ENCODE data around the gene NRGN.
"Not testable (repeated sequence)": the region's sequence is repeated elsewhere in the genome, so short reads cannot be mapped to it uniquely, and the experiment has no call there.

NRGN gene

DNA sequence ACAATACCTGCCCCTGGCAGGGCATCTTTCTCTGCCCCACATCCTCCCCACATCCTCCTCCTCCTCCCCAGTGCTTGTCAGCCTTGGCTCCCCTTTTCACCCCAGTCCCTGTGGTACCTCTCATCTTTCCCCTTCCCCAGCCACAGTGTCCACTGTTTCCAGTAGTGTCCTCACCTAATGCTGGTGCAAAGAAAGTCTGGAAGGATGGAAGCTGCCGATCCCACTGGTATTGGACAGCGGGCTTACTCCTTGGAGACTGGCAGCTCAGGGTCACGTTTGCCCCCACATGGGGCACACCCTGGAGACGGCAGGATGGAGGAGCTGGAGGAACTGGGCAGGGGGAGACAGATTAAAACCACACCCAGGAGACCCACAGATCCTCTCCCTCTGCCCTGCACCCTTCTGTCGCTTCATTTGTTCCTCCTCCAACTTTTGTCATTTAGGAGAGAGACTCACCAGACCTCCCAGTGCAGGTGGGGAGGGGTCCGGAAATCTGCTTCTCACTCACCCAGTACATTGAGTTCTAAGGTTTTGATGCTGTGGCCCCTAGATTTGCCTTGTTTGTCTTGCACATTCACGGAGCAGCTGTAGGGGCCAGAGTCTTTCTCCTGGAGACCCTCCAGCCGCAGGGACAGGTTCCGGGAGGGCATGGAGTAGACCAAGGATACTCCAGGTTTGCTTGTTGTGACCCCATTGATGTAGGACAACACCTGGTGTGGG, 16.5 kb downstream of the NRGN start:
- no peak for DNase-seq

DNA sequence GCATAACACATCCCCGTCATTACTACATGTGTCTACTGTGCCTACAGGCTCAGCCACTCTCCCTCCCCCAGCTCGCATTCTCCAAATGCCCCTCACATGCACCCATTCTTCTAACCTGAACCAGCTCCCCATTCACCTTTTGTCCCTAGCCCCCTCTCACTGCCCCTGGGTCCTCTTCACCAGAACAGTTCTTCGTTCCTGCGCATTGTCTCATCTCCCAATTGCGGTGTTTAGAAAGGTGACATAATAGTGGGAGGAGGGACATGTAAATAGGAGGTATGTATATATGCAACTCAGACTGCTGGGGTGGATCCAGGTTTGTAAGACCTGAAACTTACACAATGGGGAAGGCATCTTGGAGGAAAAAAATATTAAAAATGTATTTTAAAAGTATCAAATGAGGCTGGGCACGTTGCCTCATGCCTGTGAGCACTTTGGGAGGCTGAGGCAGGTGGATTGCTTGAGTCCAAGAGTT, 17.0 kb downstream of the NRGN start:
- DNase-seq: no peak

DNA sequence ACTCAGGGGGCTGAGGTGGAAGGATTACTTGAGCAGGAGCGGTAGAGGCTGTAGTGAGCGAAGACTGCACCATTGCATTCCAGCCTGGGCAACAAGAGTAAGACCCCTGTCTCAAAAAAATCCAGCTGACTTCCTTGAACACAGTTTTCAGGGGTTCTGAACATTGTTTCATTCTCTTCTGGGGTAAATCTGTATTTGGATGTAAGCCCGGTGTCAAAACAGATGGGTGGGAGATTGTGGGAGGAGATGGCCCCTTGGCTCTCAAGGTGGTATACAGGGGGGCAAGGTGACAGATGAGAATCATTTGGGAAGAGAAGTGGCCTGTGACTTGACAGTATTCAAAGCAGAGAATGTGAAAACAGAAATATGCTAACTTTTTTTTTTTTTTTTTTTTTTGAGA, 17.6 kb downstream of the NRGN start:
- no peak for DNase-seq

DNA sequence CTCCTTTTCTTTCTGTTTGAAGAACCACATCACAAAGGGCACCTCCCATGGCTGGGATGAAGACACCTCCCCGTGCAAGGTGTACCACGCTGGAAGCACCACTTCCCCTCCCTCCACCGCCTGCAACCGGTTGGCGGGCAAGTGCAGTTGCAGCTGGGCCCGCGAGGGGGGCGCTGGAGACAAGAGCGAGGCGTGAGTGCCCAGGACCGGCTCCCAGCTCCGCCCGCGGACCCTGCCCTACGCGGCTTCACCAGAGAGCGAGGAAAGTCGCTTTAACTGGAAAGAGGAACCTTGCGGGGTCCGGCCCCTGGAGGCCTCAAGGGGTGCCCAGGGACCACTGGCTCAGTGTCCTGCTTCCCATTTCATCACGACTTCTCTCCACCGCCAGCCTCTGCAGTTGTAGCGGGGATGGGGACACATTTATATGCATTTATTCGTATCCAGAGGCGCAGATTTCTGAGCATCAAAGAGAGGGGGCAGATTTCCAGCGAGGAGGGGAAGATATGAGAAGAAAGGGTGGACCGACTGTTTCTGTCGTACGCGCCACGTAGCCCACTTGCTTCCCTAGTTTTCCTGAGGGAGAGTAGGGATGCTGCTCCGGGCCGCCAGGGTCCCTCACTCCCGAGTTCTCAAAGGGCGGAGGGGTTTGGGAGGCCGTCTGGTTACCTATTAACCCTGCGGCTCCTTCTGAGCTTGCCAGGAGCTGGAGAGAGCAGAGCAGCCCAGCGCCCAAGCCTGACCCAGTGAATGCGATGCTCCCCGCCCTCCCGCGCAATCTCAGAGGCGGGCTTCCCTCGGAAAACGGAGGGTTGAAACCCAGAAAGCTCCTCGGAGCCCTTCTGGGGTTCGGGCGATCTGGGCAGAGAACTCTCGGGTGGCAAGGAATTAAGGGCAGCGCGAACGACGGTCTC, 18.9 kb downstream of the NRGN start:
- peak in 38 of 56 donors; percentile 20 to 79 (median 40) for DNase-seq

DNA sequence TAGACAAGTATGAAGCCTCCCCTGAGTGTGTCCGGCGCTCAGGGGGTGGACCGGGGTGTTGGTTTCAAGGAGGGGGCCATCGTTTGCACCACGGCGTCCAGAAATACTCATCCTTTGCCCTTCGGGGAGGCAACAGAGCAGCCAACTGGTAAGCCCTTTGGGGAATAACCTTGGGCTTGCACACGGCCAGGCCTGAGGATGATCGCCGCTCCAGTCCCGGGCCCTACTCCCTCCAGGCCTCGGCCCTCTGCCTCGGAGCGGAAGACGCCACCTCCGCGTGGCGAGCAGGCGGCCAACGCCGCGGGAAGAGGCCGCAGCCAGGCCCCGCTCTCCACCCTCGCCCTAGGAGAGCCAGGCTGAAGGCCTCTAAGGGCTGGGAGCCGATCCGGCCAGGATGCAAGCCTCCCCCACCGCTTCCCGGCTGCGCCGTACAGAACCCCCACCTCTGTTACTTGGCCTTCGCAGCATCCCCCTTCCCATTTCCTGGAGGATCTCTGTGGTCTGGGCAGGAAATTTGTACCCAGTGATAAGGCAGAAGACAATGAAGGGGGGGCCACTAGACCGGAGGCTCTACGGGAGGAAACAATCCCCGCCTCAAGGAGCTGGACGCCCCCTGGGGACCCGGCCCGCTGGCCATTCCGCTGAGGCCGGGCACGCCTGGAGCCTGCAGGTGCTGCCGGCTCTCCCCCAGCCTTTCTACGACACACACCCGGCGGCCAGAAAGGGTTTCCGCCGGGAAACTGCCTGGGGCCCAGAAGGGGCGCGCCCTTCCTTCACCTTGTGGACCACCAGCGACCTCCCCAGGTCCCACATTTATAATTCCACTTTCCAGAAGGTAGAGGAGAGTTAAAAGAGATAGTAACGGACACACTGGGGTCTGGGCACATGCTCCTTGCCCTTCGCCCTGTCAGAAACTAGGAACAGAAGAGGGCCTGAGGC, 19.8 kb downstream of the NRGN start:
- DNase-seq: no peak

DNA sequence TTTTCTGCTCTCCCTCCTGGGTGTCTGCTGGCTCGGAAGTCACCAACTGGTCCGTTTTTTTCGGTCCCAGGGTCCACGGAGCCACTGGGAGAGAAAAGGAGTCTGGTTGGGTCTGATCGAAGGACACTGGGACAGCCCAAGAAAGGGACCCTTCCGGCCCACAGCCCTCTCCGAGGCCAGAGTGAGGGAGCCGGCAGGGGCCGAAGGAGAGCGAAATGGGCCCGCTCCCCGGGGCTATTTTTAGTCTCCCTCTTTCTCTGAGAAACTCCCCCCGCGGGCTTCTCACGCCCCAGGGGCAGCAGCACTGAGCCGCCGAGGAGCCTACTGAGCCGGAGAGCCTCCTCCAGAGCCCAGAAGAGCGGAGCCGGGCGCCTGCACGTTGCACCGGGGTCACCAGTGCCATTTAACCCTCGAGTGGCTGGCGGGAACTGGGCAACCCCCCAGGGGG, 20.5 kb downstream of the NRGN start:
- no peak for DNase-seq

DNA sequence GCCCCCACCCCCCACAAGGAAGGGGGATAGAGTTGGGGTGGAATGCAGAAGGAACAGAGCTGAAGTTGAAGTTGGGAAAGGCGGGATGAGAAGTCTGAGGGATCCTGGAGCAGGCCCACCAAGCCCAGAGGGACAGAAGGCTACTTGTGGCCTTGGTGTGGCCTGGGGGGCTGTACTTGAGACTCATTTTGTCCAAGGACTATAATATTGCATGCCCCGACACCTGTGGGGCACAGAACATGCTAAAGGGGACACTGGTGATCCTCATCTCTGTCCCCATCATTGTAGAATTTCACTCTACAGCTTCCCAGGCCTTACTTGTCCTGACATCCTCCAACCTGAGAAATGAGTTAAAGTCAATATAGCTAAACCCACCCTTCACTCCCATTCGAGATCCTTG, 21.1 kb downstream of the NRGN start:
- no peak for DNase-seq

DNA sequence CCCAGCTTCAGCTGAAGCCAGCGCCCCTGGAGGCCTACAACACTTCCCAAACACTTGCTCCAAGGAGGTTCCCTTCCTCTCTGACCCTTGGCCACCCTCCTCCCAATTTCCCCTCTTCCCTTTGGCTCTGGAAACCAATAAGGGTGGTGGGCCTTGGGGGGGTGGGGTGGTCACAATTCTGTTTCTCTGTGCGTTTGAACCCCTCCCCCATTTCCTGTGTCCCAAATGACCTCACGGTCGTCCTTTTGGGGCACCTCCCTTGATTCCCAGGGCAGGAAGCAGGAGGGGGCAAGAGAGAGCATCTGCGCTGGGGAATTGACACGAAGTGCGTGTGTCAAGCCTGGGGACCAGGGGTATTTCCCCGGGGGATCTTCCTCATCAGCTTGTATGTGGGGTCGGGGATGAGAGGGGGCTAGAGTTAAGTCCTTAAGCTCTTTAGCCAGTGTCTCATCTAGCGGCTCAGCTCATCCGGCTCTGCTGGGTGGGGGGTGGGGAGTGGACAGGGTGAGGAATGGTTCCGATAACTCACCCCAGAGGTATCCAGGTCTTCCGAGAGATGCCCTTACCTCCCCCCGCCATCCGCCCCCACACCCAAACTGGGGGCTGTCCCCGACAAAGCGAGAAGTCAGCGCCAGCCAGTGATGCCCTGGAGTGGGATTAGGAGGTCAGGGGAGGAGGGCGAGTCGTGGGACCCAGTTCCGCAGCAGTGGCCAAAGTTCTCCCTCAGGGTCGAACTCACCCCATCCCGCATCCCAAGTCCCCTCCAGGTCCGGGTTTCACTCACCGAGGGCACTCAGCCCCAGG, 21.8 kb downstream of the NRGN start:
- no peak for DNase-seq

DNA sequence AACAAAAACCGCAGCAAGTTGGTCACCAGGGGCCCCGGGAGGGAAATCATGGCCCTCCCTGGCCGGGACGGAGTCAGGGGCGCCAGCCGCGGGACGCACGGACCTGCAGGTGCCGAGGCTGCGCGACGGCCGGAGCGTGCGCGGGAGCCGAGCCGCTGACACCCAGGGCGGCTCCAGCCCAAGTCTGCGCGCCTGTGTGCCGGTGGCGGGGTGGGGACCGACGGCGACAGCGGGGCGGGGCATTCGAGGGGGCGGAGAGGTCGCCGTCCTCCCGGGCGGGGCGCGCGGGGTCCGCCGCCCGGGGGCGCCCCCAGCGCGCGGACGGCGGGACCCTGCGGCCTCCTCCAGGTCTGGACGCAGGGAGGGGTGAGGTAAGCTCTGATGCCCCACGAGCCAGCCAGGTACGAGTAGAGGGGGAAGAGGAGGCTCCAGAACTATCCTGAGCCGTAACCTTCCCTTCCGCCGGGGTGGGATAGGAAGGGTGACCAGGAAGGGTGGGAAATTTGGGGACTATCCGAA, 22.4 kb downstream of the NRGN start, which contains the start of gene ESAM:
Gene ESAM, minus strand, starts transcription at position 186 of the 519 bp plus-strand sequence. Its CDS starts 136 bp downstream, at position 50.
- DNase-seq: no peak

DNA sequence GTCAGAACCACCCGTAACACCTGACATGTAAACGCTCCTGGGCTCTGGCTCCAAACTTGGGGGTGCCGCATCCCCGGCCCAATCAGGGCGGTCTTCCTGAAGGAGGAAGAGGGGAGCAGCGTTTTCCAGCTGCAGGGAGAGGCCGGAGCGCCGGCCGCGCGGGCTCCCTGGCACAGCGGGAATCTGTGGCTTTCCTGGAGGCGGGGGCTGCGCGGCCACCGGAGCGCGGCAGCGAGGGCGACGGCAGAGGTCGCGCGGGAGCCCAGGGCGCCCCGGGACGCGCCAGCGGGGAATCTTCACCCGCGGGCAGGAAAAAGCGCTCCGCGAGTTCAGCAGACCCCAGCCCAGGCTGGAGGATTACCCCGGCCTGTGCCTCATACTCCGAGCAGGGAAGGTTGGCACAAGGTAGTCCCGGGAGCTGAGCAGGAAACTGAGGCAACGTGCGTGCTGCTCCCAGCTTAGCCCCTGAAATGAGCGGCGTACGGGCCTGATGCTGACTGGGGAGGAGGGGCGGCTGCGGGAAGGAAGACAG, 22.9 kb downstream of the NRGN start:
- no peak for DNase-seq

DNA sequence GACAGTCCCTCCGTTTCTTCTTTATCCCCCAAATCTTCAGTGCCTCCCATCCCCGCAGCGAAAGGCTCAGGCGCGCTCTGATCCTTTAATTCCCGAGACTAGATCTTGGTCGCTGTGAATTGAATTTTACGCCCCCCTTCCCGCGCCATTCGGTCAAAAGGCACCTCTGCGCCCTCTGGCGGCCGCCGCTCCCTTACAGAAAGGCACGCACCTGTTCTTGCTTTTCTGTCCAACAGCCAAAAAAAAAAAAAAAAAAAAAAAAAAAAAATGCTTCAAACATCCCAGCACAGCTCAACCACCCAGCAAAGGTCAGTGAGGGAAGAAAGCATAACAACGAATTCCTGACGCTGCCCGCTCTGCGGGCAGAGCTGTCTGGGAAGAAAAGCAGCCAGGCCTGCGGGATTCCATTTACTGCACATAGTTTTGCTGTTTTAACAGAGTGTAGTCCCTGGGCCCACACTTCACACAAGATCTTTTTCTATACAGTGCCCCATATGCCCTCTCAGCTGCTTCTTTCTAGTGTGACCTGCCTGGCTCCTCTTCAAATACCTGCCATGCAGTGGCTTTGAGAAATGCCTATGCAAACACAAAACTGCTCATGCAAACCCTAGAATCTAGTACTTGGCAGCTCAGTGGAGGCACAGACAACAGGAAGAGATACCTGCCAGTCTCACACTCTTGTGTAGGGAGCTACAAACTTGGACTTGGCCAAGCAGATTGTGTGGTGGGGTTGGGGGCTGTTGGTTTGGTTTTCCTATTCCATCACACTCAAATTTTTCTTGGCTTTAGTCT, 23.6 kb downstream of the NRGN start:
- peak in 36 of 56 donors; percentile 13 to 82 (median 42) for DNase-seq

DNA sequence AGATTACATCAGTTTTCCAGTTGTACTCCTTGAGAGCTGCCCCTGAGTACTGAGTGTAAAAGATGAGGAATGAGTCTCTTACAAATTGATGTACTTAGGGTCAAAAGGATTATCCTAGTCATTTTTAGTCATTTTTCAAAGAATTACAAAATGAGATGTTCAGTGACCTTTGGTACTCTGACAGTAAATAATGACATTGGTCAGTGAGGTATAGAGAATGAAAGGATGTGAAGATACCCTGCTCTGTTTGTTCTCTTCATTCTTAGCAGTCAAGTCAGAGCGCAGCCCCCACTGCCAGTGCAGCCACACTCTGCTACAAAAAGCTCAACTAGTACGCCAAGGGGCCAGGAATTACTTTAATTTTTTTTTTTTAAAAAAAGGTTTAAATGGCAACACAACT, 26.4 kb downstream of the NRGN start:
- DNase-seq: no peak

DNA sequence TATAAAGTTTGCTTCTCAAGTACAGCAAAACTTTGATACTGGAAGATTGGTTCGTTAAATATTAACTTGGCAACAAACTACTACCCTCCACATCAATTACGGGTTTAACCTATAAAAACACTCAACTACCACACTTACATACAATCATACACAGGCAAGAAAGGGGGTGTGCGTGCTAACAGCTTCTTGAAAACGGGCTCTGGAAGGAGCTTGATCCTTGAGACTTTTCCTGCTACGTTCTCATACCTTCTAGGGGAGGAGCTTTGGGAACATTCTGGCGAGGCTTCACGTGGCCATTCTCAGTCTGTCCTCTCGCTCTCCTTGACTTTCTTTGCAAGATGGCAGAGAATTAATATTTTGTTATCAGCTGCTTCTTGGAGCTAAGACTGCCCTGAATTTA, 29.2 kb downstream of the NRGN start:
- no peak for DNase-seq

DNA sequence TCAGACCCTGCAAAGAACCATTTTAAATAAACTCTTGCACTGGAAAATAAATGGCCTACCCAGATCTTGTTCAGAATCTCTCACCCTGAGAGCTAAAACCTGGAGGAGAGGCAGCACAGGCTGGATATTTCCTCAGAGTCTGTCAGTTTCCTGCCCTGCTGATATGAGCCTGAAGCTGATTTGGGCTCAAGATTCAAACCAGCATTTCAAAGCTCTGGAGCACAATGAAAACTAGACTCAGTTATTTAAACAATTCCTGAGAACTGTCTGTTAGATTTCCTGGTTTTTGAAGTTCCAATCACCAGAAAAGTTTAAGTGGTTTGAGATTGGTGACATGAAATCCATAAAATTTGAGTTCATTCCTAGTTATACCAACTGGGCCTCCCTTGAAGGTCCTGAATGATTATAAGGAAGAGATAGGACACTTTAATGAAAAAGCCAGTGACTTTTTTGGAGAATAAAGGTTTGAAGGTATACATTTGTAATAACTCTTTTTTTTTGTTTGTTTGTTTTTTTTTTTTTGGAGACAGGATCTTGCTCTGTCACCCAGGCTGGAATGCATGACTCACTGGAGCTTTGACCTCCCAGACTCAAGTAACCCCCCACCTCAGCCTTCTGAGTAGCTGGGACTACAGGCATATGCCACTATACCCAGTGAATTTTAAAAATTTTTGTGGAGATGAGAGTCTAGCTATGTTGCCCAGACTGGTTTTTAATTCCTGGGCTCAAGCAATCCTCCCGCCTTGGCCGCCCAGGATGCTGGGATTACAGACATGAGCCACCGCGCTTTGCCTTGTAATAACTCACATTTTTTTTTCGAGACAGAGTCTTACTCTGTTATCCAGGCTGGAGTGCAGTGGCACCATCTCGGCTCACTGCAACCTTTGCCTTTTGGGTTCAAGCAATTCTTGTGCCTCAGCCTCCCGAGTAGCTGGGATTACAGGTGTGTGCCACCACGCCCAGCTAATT, 30.3 kb downstream of the NRGN start:
- DNase-seq: no peak

DNA sequence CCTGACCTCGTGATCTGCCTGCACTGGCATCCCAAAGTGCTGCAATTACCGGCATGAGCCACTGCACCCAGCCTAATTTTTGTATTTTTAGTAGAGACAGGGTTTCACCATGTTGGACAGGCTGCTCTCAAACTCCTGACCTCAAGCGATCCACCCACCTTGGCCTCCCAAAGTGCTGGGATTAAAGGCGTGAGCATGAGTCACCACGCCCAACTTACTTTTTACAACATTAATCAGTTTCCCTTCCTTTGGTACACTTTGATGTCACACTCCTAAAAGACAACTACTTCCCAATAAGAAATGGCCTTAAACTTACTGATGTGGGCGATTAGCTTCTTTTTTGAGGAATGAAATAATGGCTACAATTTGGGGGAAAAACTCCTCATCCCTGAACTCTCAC, 31.2 kb downstream of the NRGN start:
- DNase-seq: not testable (repeated sequence)

DNA sequence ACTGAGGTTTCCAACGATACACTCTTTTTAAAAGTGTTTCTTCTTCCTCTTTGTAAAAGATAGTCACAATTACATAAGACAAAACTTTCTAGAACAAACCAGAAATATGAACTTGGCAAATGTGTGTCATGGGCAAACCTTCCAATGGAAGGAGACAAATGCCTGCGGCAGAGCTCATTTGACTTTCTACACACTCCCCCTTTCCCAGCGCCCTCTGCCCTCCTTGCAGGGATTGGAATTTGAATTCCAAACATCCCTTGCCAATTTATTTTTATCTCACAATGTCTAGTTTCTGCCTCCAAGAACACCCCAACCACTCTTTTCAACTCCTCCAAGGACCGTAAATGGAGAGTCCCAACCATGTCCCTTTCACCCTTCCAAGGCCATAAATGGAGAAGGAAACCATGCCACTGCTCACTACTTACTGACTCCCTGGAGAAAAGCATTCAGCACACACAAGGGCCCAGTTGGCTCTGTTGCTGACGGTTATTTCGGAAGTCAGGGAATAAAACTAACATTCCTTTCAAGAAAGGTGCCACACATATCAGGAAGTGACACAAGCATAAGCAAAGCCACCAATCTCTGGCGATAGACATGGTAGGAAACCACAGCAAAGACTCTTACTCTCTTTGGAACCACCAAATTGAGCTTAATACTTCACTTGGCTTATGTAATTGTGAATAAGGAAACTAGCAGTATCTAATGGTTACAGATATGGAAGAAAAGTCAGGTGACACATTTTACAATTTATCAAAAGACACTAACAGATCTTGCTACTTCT, 37.3 kb downstream of the NRGN start:
- DNase-seq: no peak

DNA sequence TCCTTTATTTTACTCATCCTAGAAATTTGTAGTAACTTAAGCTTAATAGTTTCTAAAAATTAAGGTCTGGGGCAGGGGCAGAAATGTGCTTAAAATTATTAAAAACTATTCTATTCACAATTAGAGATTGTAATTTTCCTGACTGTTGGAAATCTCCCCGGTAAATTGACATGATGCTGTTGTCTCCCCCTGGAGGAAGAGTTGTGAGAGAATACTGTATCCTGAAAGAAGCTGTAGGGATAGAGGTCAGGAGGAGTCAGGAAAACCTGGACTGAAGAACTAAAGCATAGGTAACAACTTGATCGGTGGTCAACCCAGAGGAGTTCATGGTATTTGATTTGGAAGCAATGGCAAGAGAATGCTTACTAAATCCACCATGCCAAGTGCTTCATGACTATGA, 38.5 kb downstream of the NRGN start:
- no peak for DNase-seq

All from amygdala (tissue), 56 donors.